Brain microvascular endothelial cell (primary cell): ENCODE data around the gene ANGPTL2.

Source experiments
- DNase-seq: peaks from one replicate; pipeline ENCODE4 v3.0.0-alpha.2; 2020
- H3K27ac ChIP-seq: fragments of 250-450 bp; sonication (Bioruptor Pico); 2 replicates; pipeline ENCODE4 v1.5.1; 2020; ENCODE audit warnings: mild to moderate bottlenecking, moderate library complexity
- H3K27me3 ChIP-seq: fragments of 250-450 bp; sonication (Bioruptor Pico); replicated peaks from 2 replicates; pipeline ENCODE4 v1.5.1; 2020; ENCODE audit warnings: mild to moderate bottlenecking
- H3K36me3 ChIP-seq: fragments of 250-450 bp; sonication (Bioruptor Pico); replicated peaks from 2 replicates; pipeline ENCODE4 v1.5.1; 2020; ENCODE audit warnings: mild to moderate bottlenecking
- H3K4me3 ChIP-seq: 2 replicates; pipeline ENCODE4 v1.5.1; 2011; ENCODE audit warnings: low read depth, mild to moderate bottlenecking, control low read depth, low read length, moderate library complexity
- in situ Hi-C: cut with HindIII; loops from 2 replicates; pipeline ENCODE4 v1.10.0; 2017; ENCODE audit warnings: low sequenced_read_pairs, low pct_ligation_motif_present
- TF ChIP-seq, protein P1 (sequence below): IDR thresholded peaks from 2 replicates; pipeline ENCODE4 v1.5.1; 2011; ENCODE audit warnings: low read depth, mild to moderate bottlenecking, moderate library complexity, low read length, control low read depth, inconsistent platforms; ENCODE audit errors: missing control alignments

The ANGPTL2 gene

DNA sequence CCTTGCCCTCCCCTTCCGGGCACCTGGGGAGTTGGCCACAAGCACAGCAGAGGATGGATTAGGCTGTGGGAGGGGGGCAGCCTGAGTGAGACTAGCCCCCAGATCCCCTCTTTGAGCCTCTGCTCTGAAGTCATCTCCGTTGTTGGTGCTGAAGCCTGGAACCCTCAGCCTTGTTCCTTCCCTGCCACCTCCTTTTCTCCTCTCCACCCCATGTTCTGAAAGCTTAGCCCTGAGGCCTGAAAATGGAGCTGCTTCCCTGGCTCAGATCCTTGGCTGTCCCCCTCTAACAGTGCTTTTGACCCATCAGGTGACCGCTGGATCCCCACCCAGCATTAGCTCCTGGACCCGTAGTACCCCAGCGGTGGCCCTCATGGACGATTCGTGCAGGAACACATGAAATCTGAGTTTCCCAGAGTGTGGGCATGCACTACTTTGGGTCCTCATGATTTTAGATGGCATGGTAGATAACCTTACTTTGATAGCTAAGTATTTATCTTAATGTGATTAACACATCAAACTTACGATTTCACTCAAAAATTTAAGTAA, 21.6 kb upstream of the ANGPTL2 start:
- H3K4me3 ChIP-seq = no peak overlapping the region
- no peaks in the 10 kb centered on the region for H3K36me3 ChIP-seq
- TF ChIP-seq, protein P1, sequence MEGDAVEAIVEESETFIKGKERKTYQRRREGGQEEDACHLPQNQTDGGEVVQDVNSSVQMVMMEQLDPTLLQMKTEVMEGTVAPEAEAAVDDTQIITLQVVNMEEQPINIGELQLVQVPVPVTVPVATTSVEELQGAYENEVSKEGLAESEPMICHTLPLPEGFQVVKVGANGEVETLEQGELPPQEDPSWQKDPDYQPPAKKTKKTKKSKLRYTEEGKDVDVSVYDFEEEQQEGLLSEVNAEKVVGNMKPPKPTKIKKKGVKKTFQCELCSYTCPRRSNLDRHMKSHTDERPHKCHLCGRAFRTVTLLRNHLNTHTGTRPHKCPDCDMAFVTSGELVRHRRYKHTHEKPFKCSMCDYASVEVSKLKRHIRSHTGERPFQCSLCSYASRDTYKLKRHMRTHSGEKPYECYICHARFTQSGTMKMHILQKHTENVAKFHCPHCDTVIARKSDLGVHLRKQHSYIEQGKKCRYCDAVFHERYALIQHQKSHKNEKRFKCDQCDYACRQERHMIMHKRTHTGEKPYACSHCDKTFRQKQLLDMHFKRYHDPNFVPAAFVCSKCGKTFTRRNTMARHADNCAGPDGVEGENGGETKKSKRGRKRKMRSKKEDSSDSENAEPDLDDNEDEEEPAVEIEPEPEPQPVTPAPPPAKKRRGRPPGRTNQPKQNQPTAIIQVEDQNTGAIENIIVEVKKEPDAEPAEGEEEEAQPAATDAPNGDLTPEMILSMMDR = no peak
- H3K27ac ChIP-seq = no peak overlapping the region
- in situ Hi-C loops = no loop called here
- DNase-seq = no peak
- H3K27me3 ChIP-seq = no peaks in the 10 kb centered on the region

DNA sequence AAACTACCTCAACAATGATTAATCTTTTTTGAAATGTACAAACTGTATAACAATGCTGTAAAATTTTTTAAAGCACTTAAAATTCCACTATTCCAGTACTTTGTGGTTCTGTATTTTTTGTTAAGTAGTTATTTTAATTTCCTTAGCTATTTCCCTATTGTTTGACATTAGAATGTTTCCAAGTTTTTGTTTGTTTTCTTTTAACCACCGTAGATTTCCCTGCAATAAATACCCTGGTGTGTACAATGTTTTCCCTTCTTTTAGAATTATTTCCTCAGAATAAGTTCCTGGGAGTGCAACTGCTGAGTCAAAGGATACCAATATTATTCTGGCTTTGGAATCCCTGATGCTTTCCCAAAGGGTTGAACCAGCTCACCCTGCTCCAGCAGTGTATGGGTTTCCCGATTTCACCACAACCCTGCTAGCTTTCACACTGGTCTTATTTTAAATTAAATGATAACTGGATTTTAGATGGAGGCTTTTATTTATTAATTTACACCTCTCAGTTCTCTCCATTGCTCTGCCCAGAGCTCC, 20.6 kb upstream of the ANGPTL2 start:
- Histone ChIP-seq H3K27ac (no peak overlapping the region), H3K36me3 (no peaks in the 10 kb centered on the region), H3K4me3 (no peak overlapping the region), H3K27me3 (no peaks in the 10 kb centered on the region)
- in situ Hi-C loops = no loop called here
- DNase-seq = no peak
- TF ChIP-seq, protein P1 = no peak

DNA sequence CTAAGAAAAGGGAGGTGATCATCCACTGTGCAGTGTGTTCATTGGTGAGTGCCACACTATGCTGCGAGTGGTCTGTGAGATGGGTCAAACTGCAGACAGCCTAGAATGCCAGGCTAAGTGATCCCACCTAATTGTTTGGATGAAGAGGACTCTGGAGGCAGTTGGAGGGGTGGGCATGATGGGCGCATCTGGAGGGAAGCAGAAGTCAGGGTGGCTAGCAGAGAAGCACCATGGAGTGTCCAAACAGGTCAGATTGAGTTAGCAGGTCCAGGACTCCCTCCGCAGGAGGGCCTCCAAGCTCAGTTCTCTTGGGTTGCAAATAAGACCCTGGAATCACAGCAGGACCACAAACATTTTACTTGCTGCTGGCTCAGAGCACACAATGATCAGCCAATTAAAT, 19.9 kb upstream of the ANGPTL2 start:
- in situ Hi-C loops = no loop called here
- H3K27me3 ChIP-seq = no peaks in the 10 kb centered on the region
- no peaks in the 10 kb centered on the region for H3K36me3 ChIP-seq
- no peak overlapping the region for H3K4me3 ChIP-seq
- no peak overlapping the region for H3K27ac ChIP-seq
- DNase-seq = no peak
- TF ChIP-seq, protein P1 = no peak

DNA sequence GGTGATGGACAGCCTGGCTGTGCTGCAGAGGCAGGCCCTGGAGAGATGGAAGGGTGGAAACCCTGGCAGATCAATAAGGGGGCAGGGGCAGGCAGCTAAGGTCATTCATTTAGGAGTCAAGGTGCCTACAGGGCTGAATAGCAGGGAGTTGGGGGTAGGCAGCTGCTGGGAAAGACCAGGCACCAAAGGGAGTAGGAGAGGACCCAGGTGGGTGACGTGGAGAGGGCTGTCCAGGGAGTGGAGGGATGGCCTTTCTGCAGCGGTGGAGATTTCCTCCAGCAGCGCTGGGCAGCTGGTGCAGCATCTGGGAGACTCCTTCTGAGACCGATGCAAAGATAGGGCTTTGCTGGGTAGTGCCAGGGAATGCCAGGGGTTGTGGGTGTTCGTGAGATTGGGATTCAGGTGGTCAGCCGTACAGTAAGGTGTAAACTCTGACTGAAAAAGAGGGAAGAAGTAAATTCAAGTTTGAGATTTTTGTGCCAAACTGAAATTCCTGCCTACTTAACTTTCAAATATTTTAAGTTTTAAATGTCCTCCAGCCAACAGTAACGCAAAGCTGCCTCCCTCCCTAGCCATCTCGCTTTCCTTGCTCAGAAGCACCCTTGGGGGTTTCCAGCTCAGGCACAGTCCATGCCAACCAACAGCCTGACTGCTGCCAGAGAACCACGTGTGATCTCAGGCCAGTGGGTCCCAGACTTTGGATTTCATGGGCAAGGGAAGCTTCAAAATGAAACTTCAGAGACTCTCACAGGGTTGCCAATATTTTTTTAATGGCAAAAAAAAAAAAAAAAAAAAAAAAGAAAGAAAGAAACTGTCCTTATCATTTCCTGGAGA, 18.6 kb upstream of the ANGPTL2 start:
- in situ Hi-C loops = no loop called here
- Histone ChIP-seq H3K27me3 (no peaks in the 10 kb centered on the region), H3K36me3 (no peaks in the 10 kb centered on the region), H3K27ac (no peak overlapping the region), H3K4me3 (no peak overlapping the region)
- no peak for DNase-seq
- TF ChIP-seq, protein P1 = no peak

DNA sequence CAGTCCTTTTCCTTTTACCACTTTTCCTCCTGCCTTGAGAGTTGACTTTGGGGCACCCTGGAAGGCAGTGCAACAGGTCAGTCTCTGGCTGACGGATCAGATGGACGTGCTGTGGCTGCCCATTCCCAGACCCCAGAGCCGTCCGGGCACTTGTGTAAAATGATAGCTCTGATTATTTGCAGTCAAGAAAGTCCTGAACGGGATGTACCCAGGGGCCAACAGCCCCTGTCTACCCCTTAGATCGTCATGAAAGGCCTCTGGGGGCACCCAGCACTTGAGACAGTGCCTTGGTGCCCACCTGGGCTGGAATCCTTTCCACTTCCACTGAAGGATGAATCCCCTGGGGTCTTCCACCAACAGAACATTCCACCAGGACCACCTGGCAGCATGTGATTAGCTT, 17.7 kb upstream of the ANGPTL2 start:
- H3K4me3 ChIP-seq = no peak overlapping the region
- no peak overlapping the region for H3K27ac ChIP-seq
- no peaks in the 10 kb centered on the region for H3K27me3 ChIP-seq
- no peaks in the 10 kb centered on the region for H3K36me3 ChIP-seq
- TF ChIP-seq, protein P1 = no peak
- no peak for DNase-seq
- in situ Hi-C loops = no loop called here
